PC-9 (cell line): ENCODE measurements around the gene C1orf56.

ENCODE experiments used
- EZH2 ChIP-seq: fragments of 200-600 bp; sonication (generic); IDR thresholded peaks from 2 replicates; pipeline ENCODE4 v1.8.0; 2017; ENCODE audit warnings: antibody characterized with exemption, low read depth
- TF ChIP-seq, protein P1 (sequence below): fragments of 200-600 bp; sonication (generic); conservative IDR thresholded peaks from 2 replicates; pipeline ENCODE4 v1.6.1; 2017; ENCODE audit warnings: mixed run types, antibody characterized with exemption, mild to moderate bottlenecking, moderate library complexity

DNA sequence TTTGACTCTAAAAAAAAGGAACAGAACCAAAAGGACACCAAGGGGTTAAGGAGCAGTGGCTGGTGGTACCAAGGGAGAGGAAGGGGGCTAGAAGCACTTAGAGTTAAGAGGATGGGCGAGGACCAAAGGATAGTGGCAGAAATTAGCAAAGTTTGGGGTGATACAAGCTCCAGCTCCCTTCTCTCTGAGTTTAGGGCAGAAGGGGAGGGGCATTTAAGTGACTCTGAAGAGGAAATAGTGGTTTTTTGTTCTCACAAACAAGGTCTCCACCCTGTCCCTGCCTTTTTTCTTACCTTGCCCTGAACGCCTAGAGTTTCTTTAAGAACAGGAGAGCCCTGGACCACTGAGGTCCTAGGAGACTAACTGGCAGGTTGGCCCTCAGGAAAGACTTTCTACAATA lies 8.6 kb downstream of the C1orf56 start:
- TF ChIP-seq, protein P1, sequence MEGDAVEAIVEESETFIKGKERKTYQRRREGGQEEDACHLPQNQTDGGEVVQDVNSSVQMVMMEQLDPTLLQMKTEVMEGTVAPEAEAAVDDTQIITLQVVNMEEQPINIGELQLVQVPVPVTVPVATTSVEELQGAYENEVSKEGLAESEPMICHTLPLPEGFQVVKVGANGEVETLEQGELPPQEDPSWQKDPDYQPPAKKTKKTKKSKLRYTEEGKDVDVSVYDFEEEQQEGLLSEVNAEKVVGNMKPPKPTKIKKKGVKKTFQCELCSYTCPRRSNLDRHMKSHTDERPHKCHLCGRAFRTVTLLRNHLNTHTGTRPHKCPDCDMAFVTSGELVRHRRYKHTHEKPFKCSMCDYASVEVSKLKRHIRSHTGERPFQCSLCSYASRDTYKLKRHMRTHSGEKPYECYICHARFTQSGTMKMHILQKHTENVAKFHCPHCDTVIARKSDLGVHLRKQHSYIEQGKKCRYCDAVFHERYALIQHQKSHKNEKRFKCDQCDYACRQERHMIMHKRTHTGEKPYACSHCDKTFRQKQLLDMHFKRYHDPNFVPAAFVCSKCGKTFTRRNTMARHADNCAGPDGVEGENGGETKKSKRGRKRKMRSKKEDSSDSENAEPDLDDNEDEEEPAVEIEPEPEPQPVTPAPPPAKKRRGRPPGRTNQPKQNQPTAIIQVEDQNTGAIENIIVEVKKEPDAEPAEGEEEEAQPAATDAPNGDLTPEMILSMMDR: no peak
- no peak for TF ChIP-seq EZH2
